GM21515 (cell line): ENCODE measurements around the gene BBX.
"Not testable (repeated sequence)": the region's sequence is repeated elsewhere in the genome, so short reads cannot be mapped to it uniquely, and the experiment has no call there.

Experiments used
- ATAC-seq: cut with Tn5 transposase; IDR thresholded peaks from one replicate; pipeline ENCODE4 v1.9.1; 2021; ENCODE audit not compliant: unreplicated experiment

Gene BBX

DNA sequence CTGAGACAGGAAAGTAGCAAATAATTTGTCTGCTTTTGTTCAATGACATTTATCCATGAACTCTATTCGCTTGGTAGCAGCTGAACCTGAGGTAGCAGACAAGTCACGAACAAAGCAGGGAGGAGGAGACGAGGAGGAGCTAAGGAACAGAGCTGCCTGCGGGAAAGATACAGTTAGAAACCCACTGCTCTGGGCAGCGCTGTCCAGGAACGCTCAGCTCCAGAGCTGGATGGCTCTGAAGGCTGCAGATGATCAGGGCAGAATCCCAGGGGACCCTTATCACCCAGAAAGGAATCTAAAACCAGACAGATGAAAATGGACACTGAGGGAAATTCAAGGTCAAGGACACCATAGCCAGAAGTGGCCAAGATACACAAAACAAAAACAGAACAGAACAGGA is 310.3 kb downstream of the BBX start:
- ATAC-seq = no peak

DNA sequence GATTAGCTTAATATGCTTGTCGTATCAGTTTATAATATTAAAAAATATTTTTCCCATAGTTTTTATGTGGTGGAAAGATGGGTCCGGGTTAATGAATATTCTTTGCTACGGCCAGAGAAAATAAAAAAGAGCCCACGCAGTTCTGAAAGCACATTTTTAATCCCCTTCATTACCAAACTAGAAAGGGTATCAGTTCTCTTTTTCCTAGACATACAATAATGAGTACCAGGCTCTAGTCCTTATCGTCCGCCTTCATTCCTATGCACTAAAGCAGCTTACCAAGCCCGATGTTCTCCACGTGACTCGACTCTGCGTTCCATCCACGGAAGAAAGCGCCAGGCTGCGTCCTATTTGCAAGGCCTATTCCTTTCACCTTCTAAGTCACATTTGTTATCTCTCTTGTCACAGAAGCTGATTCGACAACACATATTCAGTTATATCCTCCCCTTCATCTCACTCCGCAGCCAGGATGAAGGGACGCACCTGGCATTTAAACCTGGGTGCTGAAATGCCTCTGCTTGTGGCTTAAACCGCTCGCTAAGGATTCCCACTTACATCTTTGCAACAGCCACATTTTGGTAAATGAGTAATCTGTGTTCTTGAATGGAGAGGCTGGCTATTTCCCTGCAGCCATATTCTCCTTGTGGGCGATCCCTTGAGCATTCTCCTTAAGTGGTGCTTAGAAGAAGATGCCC is 311.1 kb downstream of the BBX start:
- ATAC-seq = no peak

DNA sequence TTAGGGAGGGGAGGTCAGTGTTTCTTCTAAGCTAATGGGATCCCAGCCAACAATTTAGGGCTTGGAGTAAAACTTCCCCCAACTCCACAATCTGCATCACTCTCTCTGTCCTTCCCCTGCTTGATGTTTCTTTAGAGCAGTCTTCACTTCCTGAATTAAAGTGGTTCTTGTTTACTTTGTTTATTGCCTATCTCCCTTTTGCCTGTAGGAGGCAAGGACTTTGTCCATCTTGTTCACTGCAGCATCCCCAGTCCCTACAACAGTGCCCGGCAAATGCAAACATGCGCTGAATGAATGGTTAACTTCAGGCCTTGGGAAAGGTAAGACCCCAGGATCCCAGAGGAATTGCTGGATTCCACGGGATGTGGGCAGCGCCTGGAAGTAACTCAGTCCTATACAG is 312.2 kb downstream of the BBX start:
- not testable (repeated sequence) for ATAC-seq

- ATAC-seq = no peak
These were observed 315.3 kb downstream of the BBX start for GRCh38 chr3:107837895-107838612.

- no peak for ATAC-seq
These were observed 319.1 kb downstream of the BBX start for GRCh38 chr3:107841831-107842230.

DNA sequence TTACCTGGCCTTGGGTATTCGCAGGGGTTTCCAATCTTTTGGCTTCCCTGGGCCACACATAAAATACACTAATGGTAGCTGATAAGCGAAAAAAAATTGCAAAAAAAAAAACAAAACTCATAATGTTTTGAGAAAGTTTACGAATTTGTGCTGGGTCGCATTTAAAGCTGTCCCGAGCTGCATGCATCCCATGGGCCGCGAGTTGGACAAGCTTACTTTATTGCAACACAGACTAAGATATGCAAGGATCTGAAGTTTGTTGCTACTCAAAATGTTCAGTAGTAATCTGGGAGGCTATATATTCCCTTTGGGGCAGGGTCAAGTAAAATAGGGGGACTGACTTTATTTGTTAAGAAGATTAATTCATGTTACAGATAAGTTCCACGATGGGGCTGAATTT is 320.2 kb downstream of the BBX start:
- no peak for ATAC-seq

DNA sequence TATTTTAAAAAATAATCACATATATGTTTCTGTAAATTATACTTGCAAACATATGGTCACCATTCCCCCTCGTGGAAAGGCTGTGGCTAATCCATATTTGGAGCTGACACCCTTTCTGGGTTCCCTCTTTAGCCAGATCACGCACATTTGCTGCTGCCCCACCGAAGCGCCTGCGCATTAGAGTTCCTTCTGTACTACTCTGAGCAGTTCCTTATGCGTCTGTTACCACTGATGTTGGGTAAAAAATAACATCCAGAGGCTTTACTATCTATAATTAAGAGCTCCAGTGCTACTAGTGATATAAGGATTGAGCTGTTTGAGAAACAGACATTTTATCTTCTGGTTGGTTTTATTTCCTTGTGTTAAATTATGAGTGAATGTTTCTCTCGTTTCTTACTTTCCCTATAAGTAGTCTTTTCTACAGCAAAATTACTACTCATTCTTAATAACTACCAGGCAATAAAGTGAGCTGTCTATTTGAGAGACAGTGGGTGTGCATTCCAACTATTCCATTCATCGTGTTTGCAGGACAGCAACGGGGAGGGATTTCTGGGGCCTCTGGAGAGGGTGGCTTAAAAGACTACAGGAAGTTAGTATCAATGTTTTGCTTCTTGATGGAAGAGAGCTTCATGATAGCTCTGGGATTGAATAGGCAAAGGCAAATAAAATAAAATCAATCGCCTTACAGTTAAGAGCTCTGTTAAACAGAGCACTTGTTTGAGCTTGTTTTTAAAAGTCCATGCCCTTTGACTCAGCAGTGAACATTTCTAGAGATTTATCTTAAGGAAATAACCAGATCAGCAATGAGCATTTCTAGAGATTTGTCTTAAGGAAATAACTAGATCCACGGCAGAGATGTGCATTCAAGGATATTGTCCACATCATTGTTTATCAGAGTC is 322.9 kb downstream of the BBX start:
- ATAC-seq = no peak

- no peak for ATAC-seq
These were observed 323.6 kb downstream of the BBX start for GRCh38 chr3:107846279-107846852.

- ATAC-seq = no peak
These were observed 325.0 kb downstream of the BBX start for GRCh38 chr3:107847791-107848190.

DNA sequence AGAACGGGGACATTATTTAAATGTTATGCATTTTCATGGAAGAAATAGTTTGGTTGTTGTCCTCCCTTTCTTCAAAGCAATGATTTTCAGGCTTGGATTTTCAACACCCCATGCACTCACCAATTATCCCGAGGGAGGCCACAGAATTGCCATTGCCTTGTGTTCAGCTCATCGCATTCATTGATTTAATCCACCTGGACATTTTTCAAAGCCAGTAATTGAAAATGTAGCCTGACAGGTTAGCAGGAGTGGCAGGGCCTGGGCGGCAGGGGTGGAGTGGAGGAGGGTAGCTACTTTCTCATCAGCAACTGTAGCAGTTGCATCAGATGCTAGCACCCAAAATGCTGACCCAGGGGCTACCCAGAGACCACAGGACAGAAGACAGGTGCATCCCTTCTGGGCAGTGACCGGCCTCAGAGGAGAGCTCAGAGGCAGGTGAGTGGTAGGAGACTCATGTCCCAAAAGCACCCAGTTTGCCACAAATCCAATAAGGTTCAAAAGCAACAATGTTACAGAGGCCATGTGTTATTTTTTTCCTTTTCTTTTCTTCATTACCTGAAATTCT is 325.7 kb downstream of the BBX start:
- ATAC-seq = no peak

DNA sequence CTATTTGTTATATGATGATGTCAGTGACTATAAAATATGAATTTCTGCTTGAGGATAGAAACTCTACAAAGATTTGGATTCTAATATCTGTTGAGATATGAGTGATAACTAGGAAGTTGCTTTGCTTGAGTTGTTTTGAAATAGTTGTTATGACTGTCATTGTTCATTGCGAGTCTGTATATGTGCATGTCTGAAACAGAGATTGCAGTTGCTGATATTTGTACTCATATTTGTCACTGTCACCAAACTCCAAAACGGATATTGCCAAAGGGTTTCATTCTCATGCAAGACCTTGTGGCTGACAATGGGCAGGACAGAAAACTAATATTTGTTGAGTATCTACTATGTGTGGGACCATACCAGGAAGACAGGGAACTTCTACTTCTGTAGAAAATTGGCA is 327.9 kb downstream of the BBX start:
- ATAC-seq = no peak

DNA sequence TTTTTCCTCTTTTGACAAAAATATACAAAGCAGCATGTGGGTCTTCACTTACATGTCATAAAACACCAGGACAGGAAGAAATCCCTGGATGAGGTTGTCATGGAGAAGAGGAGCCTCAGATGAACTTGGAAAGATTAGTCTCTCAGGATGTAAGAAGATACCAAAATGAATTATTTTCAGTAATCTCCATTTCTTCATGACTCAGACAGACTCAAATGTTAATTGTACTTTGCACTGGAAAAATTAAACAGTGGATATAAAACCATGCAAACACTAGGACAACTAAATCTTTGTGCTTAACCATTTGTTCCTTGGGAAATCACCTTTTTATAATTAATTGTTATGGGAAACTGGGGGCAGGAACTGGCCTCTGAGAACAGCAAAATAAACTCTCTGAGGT is 331.1 kb downstream of the BBX start:
- ATAC-seq = no peak

- ATAC-seq = no peak
These were observed 332.0 kb downstream of the BBX start for GRCh38 chr3:107854733-107855132.

DNA sequence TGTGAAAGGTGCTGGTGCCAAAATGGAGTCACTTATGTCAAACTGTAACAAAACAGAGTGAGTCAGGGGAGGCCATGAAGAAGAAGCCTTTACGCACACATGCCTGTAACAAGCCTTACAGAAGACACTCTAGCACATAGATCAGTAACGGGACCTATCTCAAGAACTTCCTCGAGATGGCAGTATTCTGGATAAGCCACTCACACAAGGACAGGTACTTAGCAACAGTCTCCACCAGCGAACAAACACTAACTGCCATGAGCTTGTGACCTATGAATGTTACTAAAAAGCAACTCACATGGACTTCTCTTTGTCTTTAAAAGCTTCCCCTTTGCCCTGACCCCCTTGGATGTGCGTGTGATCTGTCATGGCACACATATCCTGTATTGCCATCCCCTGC is 332.9 kb downstream of the BBX start:
- ATAC-seq = no peak

GRCh38 chr3:107857854-107858253 is 335.1 kb downstream of the BBX start:
- ATAC-seq = no peak

- ATAC-seq = no peak
These were observed 336.1 kb downstream of the BBX start for GRCh38 chr3:107858876-107859275.
